Measurements from ENCODE around the gene TATDN3.

Gene TATDN3

DNA sequence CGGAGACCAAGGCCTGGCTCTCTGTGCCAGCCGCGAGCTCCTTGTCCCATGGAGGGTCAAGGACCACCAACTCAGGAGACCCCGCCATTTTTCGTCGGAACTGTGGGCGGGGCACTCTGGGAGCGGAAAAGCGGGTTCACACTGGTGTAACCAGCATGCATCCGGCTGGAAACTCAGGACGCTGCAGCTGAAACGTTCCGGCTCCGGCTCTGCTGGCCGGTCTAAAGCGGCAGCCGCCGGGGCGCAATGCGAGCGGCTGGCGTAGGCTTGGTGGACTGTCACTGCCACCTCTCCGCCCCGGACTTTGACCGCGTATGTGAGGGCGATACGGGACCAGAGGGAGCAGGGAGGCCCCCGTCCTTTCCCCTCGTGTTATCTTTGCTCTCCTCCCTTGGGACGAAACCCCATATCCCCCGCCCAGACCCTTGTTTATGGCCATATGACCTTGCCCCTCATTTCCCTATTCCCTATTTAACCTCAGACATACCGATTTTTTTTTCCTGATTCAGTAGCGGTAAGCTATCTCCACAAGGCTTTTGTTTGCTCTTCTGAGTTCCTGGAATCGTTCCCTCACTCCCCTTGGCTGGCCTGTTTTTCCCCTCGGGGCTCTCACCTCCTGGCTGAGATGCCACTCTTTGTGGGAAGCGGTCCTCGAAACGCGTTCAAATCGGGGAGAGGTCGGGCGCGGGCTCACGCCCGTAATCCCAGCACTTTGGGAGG is at the start of gene TATDN3, which contains the start of gene NSL1:
TSS of gene TATDN3 (plus strand) at position 219 of the 720 bp plus-strand sequence. CDS start at position 247, 28 bp downstream.
TSS of gene NSL1 (minus strand) at position 102 of the 720 bp plus-strand sequence. CDS start at position 88, 14 bp downstream.
- no peak for TF ChIP-seq CTCF (IDR thresholded peaks at IDR 0.05; ENCODE audit: borderline replicate concordance, insufficient read depth, low read depth, low read length)
- H3K4me3 ChIP-seq (ENCODE audit: low read depth, low read length): peak within 1 kb of the TSS; percentile 81

GRCh38 chr1:212743901-212744475 is 47.7 kb upstream of the TATDN3 start:
- H3K4me3 ChIP-seq (ENCODE audit: low read depth, low read length): no peak overlapping the region

DNA sequence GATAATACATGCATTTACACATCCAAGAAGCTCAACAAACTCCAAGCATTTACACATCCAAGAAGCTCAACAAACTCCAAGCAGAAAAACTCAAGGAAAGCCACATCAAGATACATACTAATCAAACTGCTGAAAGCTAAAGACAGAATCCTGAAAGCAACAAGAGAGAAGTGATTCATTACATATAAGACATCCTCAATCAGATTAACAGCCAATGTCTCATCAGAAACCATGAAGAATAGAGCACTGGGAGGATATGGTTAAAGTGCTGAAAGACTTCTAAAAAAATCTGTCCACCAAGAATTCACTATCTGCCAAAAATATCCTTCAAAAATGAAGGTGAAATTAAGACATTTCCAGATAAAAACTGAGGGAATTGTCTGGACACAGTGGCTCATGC is 46.4 kb upstream of the TATDN3 start:
- H3K4me3 ChIP-seq (ENCODE audit: low read depth, low read length): no peak overlapping the region
- no peak for TF ChIP-seq CTCF (IDR thresholded peaks at IDR 0.05; ENCODE audit: borderline replicate concordance, insufficient read depth, low read depth, low read length)

More at GRCh38 chr1:212743901-212744475, 47.7 kb upstream of the TATDN3 start:
- TF ChIP-seq CTCF (IDR thresholded peaks at IDR 0.05; ENCODE audit: borderline replicate concordance, insufficient read depth, low read depth, low read length): no peak

DNA sequence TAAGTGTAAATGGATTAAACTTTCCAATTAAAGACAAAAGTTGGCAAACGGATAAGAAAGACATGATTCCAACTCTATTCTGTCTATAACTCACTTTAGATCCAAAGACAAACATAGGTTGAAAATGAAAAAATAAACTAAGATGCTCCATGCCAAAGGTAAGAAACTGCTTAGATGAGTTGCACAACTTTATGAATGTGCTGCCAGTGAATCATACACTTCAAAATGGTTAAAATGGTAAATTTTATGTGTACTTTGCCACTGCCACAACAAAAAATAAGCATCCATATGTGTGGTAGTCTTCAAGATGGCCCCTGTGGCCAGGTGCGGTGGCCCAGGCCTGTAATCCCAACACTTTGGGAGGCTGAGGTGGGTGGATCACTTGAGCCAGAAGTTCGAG is 45.1 kb upstream of the TATDN3 start:
- H3K4me3 ChIP-seq (ENCODE audit: low read depth, low read length): no peak overlapping the region
- TF ChIP-seq CTCF (IDR thresholded peaks at IDR 0.05; ENCODE audit: borderline replicate concordance, insufficient read depth, low read depth, low read length): no peak

GRCh38 chr1:212749821-212750535 is 41.7 kb upstream of the TATDN3 start:
- TF ChIP-seq CTCF (IDR thresholded peaks at IDR 0.05; ENCODE audit: borderline replicate concordance, insufficient read depth, low read depth, low read length): peak; percentile 49; the same call in 1 of the 2 replicates
- no peak overlapping the region for H3K4me3 ChIP-seq (ENCODE audit: low read depth, low read length)

DNA sequence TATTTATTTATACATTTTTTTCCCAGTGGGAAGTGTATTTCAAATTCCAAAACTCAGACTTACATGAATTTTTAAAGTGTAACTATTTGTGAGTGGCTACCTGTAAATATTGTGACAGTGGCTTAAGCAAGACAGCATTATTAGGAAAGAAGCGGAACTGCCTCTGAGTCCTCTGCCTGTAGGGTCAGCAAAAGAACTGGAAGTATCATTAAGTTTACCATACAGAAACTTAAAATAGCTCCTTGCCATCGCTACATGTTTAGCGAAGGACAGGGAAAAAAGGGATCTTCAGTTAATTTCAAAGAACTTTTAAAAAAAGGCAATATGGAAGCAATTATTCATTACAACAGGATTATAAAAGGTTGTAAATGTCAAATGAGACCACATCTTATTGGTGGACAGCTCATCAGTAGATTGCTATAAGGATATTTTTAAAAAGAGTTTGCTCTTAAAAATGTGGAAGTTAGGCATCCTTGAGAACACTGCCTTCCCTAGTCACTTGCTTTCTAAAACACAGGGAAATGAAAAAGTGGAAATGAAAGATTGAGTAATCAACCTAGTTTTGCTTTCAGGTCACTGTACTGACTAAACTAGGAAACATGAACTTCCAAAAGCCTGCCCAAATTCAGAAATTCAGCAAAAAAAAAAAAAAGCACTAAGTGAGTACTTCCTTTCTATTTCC is 39.3 kb upstream of the TATDN3 start:
- no peak overlapping the region for H3K4me3 ChIP-seq (ENCODE audit: low read depth, low read length)
- no peak for TF ChIP-seq CTCF (IDR thresholded peaks at IDR 0.05; ENCODE audit: borderline replicate concordance, insufficient read depth, low read depth, low read length)

Data from GM12875 (cell line).